IMR-90 (cell line): ENCODE data around the gene COL15A1. TPM values are rescaled to one million over a fixed set of nuclear protein-coding genes. Genes with fewer than 3 reads are reported as not detected.

Experiments
- ATAC-seq: fragments of 200-7000 bp; cut with Tn5 transposase; 2 replicates; pipeline ENCODE4 v1.9.1; 2020; ENCODE audit warnings: low read depth, mild to moderate bottlenecking, moderate library complexity
- BruUV-seq: library from RNA; stranded (reverse); fragments of 400-500 nt; replicated peaks from 2 replicates; lab custom pipeline; 2021; lab: Mats Ljungman, UMichigan
- CTCF ChIA-PET: fragments of 300-600 bp; formaldehyde crosslinking; extraction: SDS; loops from one replicate; lab custom pipeline; 2021; ENCODE audit warnings: antibody characterized with exemption; lab: Yijun Ruan, JAX
- POLR2A ChIA-PET: fragments of 300-600 bp; sonication (Branson Sonifier 250); formaldehyde crosslinking; loops from one replicate; lab custom pipeline; 2022; ENCODE audit warnings: antibody characterized with exemption; ENCODE audit not compliant: unreplicated experiment; lab: Charles Lee
- DNase-seq: peaks from one replicate; pipeline ENCODE4 v3.0.0; 2013
- H2AFZ ChIP-seq: replicated peaks from 2 replicates; pipeline ENCODE3; 2013; ENCODE audit warnings: low read length, mild to moderate bottlenecking; ENCODE audit not compliant: poor library complexity
- H2AK5ac ChIP-seq: 2 replicates; pipeline ENCODE4 v1.6.1; 2013; ENCODE audit warnings: low read depth, low read length, inconsistent platforms
- H2AK9ac ChIP-seq: replicated peaks from 2 replicates; pipeline ENCODE3; 2013; ENCODE audit warnings: mild to moderate bottlenecking, low read depth, low read length, moderate library complexity; ENCODE audit not compliant: poor library complexity
- H2BK120ac ChIP-seq: 2 replicates; pipeline ENCODE4 v1.6.1; 2013; ENCODE audit warnings: low read depth, low read length, inconsistent platforms
- H2BK15ac ChIP-seq: 3 replicates; pipeline ENCODE4 v1.6.1; 2013; ENCODE audit warnings: low read depth, low read length, inconsistent platforms
- H2BK20ac ChIP-seq: 2 replicates; pipeline ENCODE4 v1.6.1; 2013; ENCODE audit warnings: low read depth, mild to moderate bottlenecking, inconsistent platforms, low read length, moderate library complexity
- H2BK5ac ChIP-seq: 2 replicates; pipeline ENCODE4 v1.6.1; 2013; ENCODE audit warnings: mild to moderate bottlenecking, low read depth, low read length, inconsistent platforms; ENCODE audit not compliant: poor library complexity, severe bottlenecking
- H3K14ac ChIP-seq: replicated peaks from 2 replicates; pipeline ENCODE4 v1.6.1; 2013; ENCODE audit warnings: low read depth, low read length, inconsistent platforms
- H3K18ac ChIP-seq: 2 replicates; pipeline ENCODE4 v1.6.1; 2013; ENCODE audit warnings: low read depth, low read length, control low read depth
- H3K23ac ChIP-seq: 2 replicates; pipeline ENCODE4 v1.6.1; 2013; ENCODE audit warnings: low read depth, low read length, inconsistent platforms
- H3K27ac ChIP-seq: 2 replicates; pipeline ENCODE4 v1.5.1; 2013; ENCODE audit warnings: mild to moderate bottlenecking, control low read depth, low read length; ENCODE audit not compliant: insufficient read depth
- H3K27me3 ChIP-seq: 2 replicates; pipeline ENCODE4 v1.6.1; 2013; ENCODE audit warnings: low read length; ENCODE audit not compliant: control insufficient read depth, insufficient read depth
- H3K36me3 ChIP-seq: 2 replicates; pipeline ENCODE4 v1.6.1; 2013; ENCODE audit warnings: low read length, mixed read lengths; ENCODE audit not compliant: control insufficient read depth, insufficient read depth
- H3K4ac ChIP-seq: 2 replicates; pipeline ENCODE4 v1.6.1; 2013; ENCODE audit warnings: low read depth, low read length, inconsistent platforms
- H3K4me1 ChIP-seq: 2 replicates; pipeline ENCODE4 v1.6.1; 2013; ENCODE audit warnings: low read length, mixed read lengths; ENCODE audit not compliant: control insufficient read depth, insufficient read depth
- H3K4me2 ChIP-seq: 2 replicates; pipeline ENCODE4 v1.6.1; 2013; ENCODE audit warnings: low read depth, mild to moderate bottlenecking, control low read depth, low read length, moderate library complexity
- H3K4me3 ChIP-seq: 2 replicates; pipeline ENCODE4 v1.5.1; 2013; ENCODE audit warnings: low read depth, mild to moderate bottlenecking, control low read depth, low read length, moderate library complexity; ENCODE audit not compliant: insufficient read depth
- H3K56ac ChIP-seq: 2 replicates; pipeline ENCODE4 v1.6.1; 2013; ENCODE audit warnings: low read length, inconsistent platforms; ENCODE audit not compliant: insufficient read depth; ENCODE audit errors: extremely low read depth
- H3K79me1 ChIP-seq, 2 experiments: 2 replicates each; pipeline ENCODE4 v1.6.1; 2013; ENCODE audit warnings: low read length in 2 of 2, inconsistent platforms in 1 of 2, low read depth in 1 of 2
- H3K9ac ChIP-seq: 2 replicates; pipeline ENCODE4 v1.6.1; 2013; ENCODE audit warnings: low read depth, low read length, control low read depth
- H3K9me1 ChIP-seq: 2 replicates; pipeline ENCODE4 v1.6.1; 2013; ENCODE audit warnings: low read length, inconsistent platforms; ENCODE audit not compliant: insufficient read depth
- H3K9me3 ChIP-seq: 2 replicates; pipeline ENCODE4 v1.6.1; 2013; ENCODE audit warnings: low read length; ENCODE audit not compliant: control insufficient read depth, insufficient read depth
- H4K20me1 ChIP-seq: 2 replicates; pipeline ENCODE4 v1.6.1; 2013; ENCODE audit warnings: low read length, inconsistent platforms; ENCODE audit not compliant: insufficient read depth
- H4K5ac ChIP-seq: 2 replicates; pipeline ENCODE4 v1.6.1; 2013; ENCODE audit warnings: mild to moderate bottlenecking, low read depth, low read length, control low read depth
- H4K8ac ChIP-seq, 2 experiments: 2 replicates each; pipeline ENCODE4 v1.6.1; 2013; ENCODE audit warnings: low read depth in 2 of 2, low read length in 2 of 2, control low read depth in 1 of 2, inconsistent platforms in 1 of 2
- H4K91ac ChIP-seq: 2 replicates; pipeline ENCODE4 v1.6.1; 2013; ENCODE audit warnings: low read depth, low read length, inconsistent platforms; ENCODE audit not compliant: insufficient read depth
- BHLHE40 ChIP-seq: fragments of 150-350 bp; IDR thresholded peaks from 2 replicates; pipeline ENCODE4 v1.6.1; 2016; ENCODE audit warnings: mild to moderate bottlenecking, low read depth, low read length
- MXI1 ChIP-seq: IDR thresholded peaks from 2 replicates; pipeline ENCODE4 v1.6.1; 2012; ENCODE audit warnings: low read depth, mild to moderate bottlenecking, low read length, moderate library complexity, borderline replicate concordance
- NFE2L2 ChIP-seq: fragments of 150-350 bp; IDR thresholded peaks from 2 replicates; pipeline ENCODE4 v1.6.1; 2016; ENCODE audit warnings: low read depth, mild to moderate bottlenecking, low read length
- SMC3 ChIP-seq: fragments of 150-350 bp; IDR thresholded peaks from 2 replicates; pipeline ENCODE4 v1.6.1; 2016; ENCODE audit warnings: low read depth, mild to moderate bottlenecking, antibody characterized with exemption, low read length, moderate library complexity
- WGBS, 2 experiments: methylation state at CpG; one replicate each; pipeline versions ENCODE4 v1.1.5 to v1.1.7; 2013; ENCODE audit warnings: missing lambda C conversion rate in 2 of 2; ENCODE audit not compliant: insufficient read length in 1 of 2; ENCODE audit errors: extremely low coverage in 2 of 2; 5-methylcytosine and 5-hydroxymethylcytosine counted together
- dilution Hi-C: fragments of 300-500 bp; cut with HindIII; formaldehyde crosslinking; loops from one replicate; pipeline ENCODE4 v1.14.3; 2018; ENCODE audit warnings: low sequenced_read_pairs; ENCODE audit not compliant: unreplicated experiment
- in situ Hi-C: fragments of 300-500 bp; cut with MboI; formaldehyde crosslinking; loops from 3 replicates; pipeline ENCODE4 v1.14.3; 2019; ENCODE audit warnings: low sequenced_read_pairs, inconsistent platforms, mixed read lengths
- intact Hi-C: fragments of 100-400 bp; cut with micrococcal nuclease; formaldehyde crosslinking; loops from 2 replicates; pipeline ENCODE4 v1.10.0; 2022
- polyA plus RNA-seq, 3 experiments: library from polyadenylated mRNA; depleted of rRNA; stranded (reverse); fragments of >200 nt; gene quantifications; 2 replicates each; pipeline ENCODE4 v1.2.3, GENCODE V29; 2012; ENCODE audit warnings: low replicate concordance in 1 of 3
- total RNA-seq: library from RNA; depleted of rRNA; stranded (reverse); fragments of >200 nt; gene quantifications from 2 replicates; pipeline ENCODE4 v1.2.3, GENCODE V29; 2012

The COL15A1 gene
- total and polyA plus RNA-seq, 2 of the 4 experiments (the other 2 are of a cell fraction): 2.2 to 3.7 TPM

GRCh38 chr9:98961513-98962180, 17.9 kb downstream of the COL15A1 start (continued):
- TF ChIP-seq NFE2L2: no peak

- dilution Hi-C loops: no loop called here
- H4K20me1 ChIP-seq: no peaks in the 10 kb centered on the region
- no peak overlapping the region for H3K4me3 ChIP-seq
- H3K9ac ChIP-seq: peak overlapping the region; percentile 25
- peaks cover 12 to 56% of the 10 kb centered on the region in 2 experiments; a peak in 3 of 4 replicates for H3K79me1 ChIP-seq
- peak overlapping the region; percentile 82 for H4K5ac ChIP-seq
- peak overlapping the region; percentile 99 for H2BK20ac ChIP-seq
- peak overlapping the region; percentile 89 for H3K27ac ChIP-seq
- TF ChIP-seq BHLHE40: peak; percentile 35; the same call in 1 of the 2 replicates
- TF ChIP-seq MXI1: 0 out of 2 replicates have a peak, but pooled peaks have one; percentile 17
- no peak for TF ChIP-seq SMC3
- peak overlapping the region; percentile 96 for H2AK5ac ChIP-seq
- peak overlapping the region; percentile 88 for H3K14ac ChIP-seq
- H3K18ac ChIP-seq: peak overlapping the region; percentile 98
- H3K4me1 ChIP-seq: peaks cover 53% of the 10 kb centered on the region
- peaks cover 51% of the 10 kb centered on the region for H3K9me1 ChIP-seq
- ChIA-PET CTCF (no interaction called here), POLR2A (no interaction called here)
- in situ Hi-C loops: no loop called here
- BruUV-seq: no TSS peak
- peaks cover 2% of the 10 kb centered on the region; the same call in 1 of the 2 replicates for H3K9me3 ChIP-seq
- H2BK5ac ChIP-seq: peak overlapping the region; percentile 93
- peaks cover 2% of the 10 kb centered on the region; the same call in 1 of the 2 replicates for H3K36me3 ChIP-seq
- peak overlapping the region; percentile 97 for H4K91ac ChIP-seq
- no peaks in the 10 kb centered on the region for H3K27me3 ChIP-seq
- peak overlapping the region; percentile 70; the same call in 1 of the 2 replicates for H3K56ac ChIP-seq
- ATAC-seq (peak; percentile 36), DNase-seq (peak; percentile 94)
- peak overlapping the region; percentile 49 for H3K4me2 ChIP-seq
- H2AFZ ChIP-seq: peak overlapping the region; percentile 46
- H4K8ac ChIP-seq: peak overlapping the region in 1 of 2 experiments; percentile 90; a peak in 3 of 4 replicates
- no peak overlapping the region for H2AK9ac ChIP-seq
- peak overlapping the region; percentile 94 for H3K4ac ChIP-seq
- peak overlapping the region; percentile 93; the same call in 2 of the 3 replicates for H2BK15ac ChIP-seq
- WGBS, 2 experiments: 20% methylated on average over 2 of the region's 7 CpGs; no CpG with 5 or more reads in 1 of the 2 experiments
- peak overlapping the region; percentile 99 for H2BK120ac ChIP-seq
- intact Hi-C loops: no loop called here
- H3K23ac ChIP-seq: no peak overlapping the region
Observed at GRCh38 chr9:98962181-98962560, 18.5 kb downstream of the COL15A1 start.
